Hypothalamus (tissue), 51 donors: ENCODE results near the gene FRS3.

ENCODE experiments used
- DNase-seq, 51 donors: peaks; one replicate each; lab custom pipeline; 2025; lab: John Stamatoyannopoulos, UW

The FRS3 gene

GRCh38 chr6:41791984-41792383 lies 12.3 kb upstream of the FRS3 start:
- DNase-seq, result no peak

GRCh38 chr6:41791305-41791704 lies 11.6 kb upstream of the FRS3 start:
- no peak for DNase-seq

- DNase-seq, result no peak
Observed at GRCh38 chr6:41790045-41790444, 10.3 kb upstream of the FRS3 start.

- DNase-seq, result no peak
Observed at GRCh38 chr6:41789390-41789724, 9.7 kb upstream of the FRS3 start.

GRCh38 chr6:41787219-41787917 lies 7.7 kb upstream of the FRS3 start, which contains the start of gene TOMM6:
Gene TOMM6, plus strand, starts transcription at chr6:41787694. Its CDS starts 4 bp downstream, at chr6:41787698.
- peak; percentile 66 to 96 (median 90) for DNase-seq

- DNase-seq, result peak in 50 of 51 donors; percentile 29 to 92 (median 80)
Observed at GRCh38 chr6:41786451-41787218, 6.9 kb upstream of the FRS3 start.

- DNase-seq, result peak in 27 of 51 donors; percentile 20 to 72 (median 41)
Observed at GRCh38 chr6:41785689-41786450, 6.2 kb upstream of the FRS3 start.

GRCh38 chr6:41785254-41785653 lies 5.6 kb upstream of the FRS3 start:
- no peak for DNase-seq

GRCh38 chr6:41784581-41785171 lies 5.0 kb upstream of the FRS3 start:
- DNase-seq, result no peak

GRCh38 chr6:41783106-41783780 lies 3.5 kb upstream of the FRS3 start:
- no peak for DNase-seq

GRCh38 chr6:41781366-41781730 lies 1.6 kb upstream of the FRS3 start:
- DNase-seq, result no peak

GRCh38 chr6:41780551-41781365 lies 1.1 kb upstream of the FRS3 start, which contains the start of gene PRICKLE4:
Gene PRICKLE4, plus strand, starts transcription at chr6:41780782. Its CDS starts 2,692 bp downstream, at chr6:41783474.
- peak in 13 of 51 donors; percentile 5 to 50 (median 30) for DNase-seq

- DNase-seq, result peak in 1 of 51 donors; percentile 24
Observed at GRCh38 chr6:41779336-41779735, 364 bp downstream of the FRS3 start.

- no peak for DNase-seq
Observed at GRCh38 chr6:41778895-41779294, 805 bp downstream of the FRS3 start.

GRCh38 chr6:41777551-41778285 lies 2.0 kb downstream of the FRS3 start:
- DNase-seq, result no peak

GRCh38 chr6:41775293-41775882 lies 4.3 kb downstream of the FRS3 start:
- DNase-seq, result no peak

GRCh38 chr6:41774841-41775240 lies 4.9 kb downstream of the FRS3 start:
- no peak for DNase-seq
